GM19193 (cell line): ENCODE data around the gene CCDC97.
A peak's percentile ranks its signal among the peaks of the same experiment; 100 is the strongest.

ENCODE experiments used
- POLR2A ChIP-seq: IDR thresholded peaks from 4 replicates; pipeline ENCODE4 v1.6.1; 2011; ENCODE audit not compliant: insufficient read depth, insufficient read length; ENCODE audit errors: extremely low read depth

Gene CCDC97

DNA sequence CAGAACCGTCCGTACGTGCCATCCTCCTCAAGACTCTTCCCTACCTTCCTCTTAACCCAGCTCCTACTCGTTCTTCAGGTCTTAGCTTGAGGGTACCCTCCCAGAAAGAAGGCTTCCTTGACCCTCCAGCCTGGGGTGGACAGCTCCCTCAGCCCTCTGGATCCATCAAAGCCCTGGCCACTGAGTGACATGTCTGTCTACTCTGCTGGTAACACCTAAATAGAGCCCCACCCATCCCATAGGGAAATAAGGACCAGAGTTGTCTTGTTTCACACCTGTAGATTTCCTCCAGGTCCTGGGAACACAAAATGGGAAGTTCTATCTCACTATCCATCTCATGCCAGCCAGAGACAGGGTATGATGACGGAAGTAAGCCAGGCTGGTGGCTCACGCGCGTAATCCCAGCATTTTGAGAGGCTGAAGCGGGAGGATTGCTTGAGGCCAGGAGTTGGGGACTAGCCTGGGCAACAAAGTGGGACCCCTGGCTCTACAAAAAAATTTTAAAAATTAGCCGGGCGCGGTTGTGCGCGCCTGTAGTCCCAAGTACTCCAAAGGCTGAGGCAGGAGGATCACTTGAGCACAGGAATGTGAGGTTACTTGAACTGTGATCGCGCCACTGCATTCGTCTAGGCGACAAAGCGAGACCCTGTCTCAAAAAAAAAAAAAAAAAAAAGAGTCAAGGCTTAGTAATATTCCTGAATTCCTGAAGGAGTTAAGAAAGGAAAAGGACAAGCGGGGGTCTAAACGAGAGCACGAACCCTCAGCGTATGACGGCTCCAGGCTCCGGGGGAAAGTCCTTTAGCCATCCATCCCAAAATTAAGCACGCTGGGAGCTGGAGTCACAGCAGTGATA, 566 bp upstream of the CCDC97 start:
- no peak for TF ChIP-seq POLR2A

DNA sequence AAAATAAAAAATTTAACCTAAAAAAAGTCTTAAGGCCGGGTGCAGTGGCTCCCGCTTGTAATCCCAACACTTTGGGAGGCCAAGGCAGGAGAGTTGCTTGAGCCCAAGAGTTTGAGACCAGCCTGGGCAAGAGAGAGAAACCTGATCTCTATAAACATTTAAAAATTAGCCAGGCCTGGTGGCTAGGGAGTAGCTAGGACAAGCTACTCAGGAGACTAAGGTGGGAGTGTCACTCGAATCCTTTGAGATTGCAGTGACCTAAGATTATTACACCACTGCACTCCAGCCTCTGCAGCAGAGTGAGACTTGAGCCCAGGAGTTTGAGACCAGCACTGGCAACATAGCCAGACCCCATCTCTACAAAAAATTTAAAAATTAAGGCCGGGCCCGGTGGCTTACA, 1.1 kb downstream of the CCDC97 start:
- TF ChIP-seq POLR2A, result no peak

- no peak for TF ChIP-seq POLR2A
Measured at GRCh38 chr19:41311613-41312012, 1.6 kb downstream of the CCDC97 start.

- no peak for TF ChIP-seq POLR2A
Measured at GRCh38 chr19:41316306-41316920, 6.4 kb downstream of the CCDC97 start.

DNA sequence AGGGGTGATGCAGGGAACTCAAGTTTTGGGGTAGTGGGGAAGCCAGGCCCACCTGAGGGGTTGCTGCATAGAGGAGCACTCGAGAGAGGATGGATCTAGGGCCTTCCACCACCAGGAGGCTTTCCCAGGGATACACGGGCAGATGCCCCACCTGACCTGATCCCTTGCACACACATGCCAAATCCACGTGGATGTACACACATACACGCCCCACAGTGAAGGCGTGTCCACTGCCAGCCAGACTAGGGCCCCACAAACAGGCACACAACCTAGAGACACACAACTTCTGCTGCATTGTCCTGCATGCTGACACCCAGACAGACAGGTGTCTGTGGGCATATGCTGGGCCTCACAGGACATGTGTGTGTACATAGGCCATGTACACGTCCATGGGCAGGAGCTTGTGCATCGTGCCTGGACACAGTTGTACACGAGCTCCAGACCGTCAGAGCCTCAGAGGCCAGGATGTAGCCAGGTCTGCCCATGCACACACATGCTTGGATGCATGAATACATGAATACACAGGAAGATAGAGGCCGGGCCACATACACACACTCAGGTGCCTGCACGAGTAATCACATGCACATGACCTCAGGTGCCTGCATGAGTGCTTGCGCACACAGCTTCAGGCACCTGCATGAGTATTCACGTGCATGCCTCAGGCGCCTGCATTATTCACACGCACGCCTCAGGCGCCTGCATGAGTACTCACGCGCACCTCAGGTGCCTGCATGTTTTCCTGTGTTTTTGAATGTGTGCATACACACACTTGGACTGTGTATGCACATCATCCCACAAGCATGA, 8.9 kb downstream of the CCDC97 start:
- TF ChIP-seq POLR2A, result no peak

DNA sequence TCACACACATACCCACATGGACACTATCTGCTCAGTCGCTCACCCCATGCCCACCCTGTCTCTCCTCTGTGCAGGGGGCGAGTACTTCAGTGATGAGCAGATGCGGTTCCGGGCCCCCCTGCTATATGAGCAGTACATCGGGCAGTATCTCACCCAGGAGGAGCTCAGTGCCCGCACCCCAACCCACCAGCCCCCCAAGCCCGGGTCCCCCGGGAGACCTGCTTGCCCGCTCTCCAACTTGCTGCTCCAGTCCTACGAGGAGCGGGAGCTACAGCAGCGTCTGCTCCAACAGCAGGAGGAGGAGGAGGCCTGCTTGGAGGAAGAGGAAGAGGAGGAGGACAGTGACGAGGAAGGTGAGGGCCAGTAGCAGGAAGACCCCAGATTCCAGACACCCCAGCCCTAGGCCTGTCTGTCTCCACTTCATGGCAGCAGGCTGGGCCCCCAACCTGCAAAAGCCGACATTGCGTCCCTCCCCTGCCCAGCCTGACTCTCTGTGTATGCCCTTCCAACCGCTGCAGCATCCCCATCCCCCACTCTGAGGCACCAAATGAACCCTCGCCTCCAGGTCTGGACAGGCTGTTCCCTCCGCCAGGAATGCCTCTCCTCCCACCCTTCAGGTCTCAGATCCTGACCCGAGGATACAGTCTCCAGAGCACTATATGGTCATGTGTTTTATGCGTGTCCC, 9.7 kb downstream of the CCDC97 start:
- TF ChIP-seq POLR2A, result no peak

DNA sequence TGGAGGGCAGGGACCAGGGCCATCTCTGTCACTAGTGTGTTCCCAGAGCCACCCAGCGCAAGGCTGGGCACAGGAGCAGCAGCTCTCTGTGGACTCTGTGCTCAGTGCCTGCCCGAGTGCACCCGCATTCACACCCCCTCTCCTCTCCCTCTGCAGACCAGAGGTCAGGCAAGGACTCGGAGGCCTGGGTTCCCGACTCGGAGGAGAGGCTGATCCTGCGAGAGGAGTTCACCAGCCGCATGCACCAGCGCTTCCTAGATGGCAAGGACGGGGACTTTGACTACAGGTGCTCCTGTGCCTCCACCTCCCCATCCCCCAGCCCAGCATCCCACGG, 10.2 kb downstream of the CCDC97 start:
- peak; percentile 17 for TF ChIP-seq POLR2A

DNA sequence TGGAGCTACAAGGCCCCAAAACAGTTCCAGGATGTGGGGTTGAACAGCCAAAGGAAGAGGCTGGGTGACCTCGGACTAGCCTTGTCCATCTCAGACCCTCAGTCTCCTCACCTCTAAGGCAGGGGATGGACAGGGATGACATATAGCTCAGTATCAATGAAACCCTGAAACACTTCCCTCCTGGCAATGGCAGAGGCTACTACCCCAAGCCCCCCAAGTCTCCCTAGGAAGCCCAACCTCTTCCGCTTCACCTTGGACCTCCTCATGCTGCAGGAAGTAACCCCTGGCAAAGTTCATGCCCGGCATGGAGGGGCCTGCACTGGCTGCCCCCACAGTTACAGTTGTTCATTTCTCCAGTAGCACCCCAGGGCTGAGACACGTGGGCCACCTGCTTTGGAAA, 10.6 kb downstream of the CCDC97 start:
- no peak for TF ChIP-seq POLR2A

DNA sequence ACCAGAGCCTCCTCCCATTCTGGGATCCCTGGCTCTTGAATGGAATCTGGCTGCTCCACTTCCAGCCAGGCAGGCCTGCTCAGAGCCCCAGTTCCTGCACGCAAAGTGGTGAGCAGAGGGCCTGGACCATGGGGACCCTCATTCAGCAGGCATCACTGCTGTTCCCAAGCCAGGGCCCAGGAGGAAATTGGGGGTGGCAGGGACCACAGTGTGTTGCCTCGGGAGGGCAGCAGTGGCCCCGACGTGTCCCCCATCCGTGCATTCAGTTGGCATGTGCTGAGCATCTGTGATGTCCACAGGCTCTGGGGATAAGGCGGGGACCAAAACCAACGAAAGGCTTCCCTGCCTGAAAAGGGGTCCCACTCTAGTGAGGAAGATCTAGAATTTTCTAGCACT, 11.2 kb downstream of the CCDC97 start:
- TF ChIP-seq POLR2A, result peak; percentile 22

- no peak for TF ChIP-seq POLR2A
Measured at GRCh38 chr19:41321600-41322270, 11.8 kb downstream of the CCDC97 start.

DNA sequence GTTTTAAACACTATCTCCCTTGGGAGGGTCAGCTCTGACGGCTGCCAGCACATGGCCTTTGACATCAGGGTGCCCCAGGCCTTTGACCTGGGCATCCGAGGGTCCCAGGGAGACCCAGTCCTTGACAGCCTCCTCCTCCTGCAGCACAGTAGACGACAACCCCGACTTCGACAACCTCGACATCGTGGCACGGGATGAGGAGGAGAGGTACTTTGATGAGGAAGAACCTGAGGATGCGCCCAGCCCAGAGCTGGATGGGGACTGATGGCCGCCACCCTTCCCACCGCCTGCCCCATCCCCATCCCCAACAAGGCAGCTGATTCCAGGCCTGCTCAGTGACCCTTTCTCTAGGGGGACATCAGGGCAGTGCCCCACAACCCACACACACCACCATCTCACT, 12.5 kb downstream of the CCDC97 start:
- TF ChIP-seq POLR2A, result no peak

DNA sequence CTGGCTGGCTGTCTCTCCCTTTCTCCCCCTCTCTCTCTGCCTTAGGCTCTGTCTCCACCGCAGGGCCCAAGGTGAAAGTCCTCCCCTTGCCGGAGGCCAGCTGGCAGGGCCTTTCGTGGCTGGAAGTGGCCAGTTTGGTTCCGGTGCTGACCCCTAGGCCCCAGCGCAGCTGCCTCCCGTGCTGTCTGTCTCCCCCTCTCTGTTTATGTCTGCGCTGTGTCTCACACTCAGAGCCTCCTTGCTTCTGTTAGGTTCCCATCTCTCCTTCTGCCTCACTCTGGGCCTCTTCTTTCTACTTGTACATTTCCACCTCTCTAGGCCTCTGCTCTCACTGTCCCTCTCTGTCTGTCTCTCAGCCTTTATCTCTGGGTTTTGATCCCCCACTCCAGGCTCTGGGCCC, 13.1 kb downstream of the CCDC97 start:
- no peak for TF ChIP-seq POLR2A

DNA sequence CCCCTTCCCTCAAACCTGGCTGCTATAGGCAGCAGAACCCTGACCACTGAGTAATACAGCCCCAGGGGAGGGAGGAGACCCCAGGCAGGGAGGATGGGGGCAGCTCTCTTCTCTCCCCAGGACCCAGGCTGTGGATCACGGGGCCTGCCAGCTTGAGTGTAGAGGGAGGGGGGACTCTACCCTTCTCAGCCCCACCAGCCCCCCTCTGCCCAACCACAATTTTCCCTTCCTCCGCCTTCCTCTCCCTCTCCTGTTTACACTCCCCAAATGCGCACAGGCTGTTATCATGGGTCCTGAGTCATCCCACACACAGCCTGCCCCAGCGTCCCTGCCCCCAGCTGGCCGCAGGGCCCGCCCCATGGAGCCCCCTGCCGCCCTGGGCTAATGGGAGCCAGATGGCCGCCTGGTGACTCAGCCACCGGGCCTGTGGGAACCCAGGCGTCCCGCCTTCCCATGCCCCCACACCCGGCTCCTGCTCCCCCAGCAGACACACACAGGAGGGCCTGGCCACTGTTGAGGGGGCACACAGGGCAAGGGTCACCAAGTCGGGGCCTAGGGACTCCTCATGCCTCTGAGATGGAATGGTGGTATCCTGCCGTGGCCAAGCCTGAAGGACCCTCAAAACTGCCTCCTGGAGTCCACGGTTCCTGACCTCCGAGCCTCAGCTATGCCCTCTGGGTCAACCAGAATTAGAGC, 13.6 kb downstream of the CCDC97 start:
- TF ChIP-seq POLR2A, result no peak

GRCh38 chr19:41324231-41324702, 14.3 kb downstream of the CCDC97 start:
- TF ChIP-seq POLR2A, result no peak
